ENCODE data around the gene MRPL34. TPM values are rescaled to one million over a fixed set of nuclear protein-coding genes. Genes with fewer than 3 reads are reported as not detected.
A peak's percentile ranks its signal among the peaks of the same experiment; 100 is the strongest.

Gene MRPL34
- total RNA-seq, 4 donors from 2014 or later, result 95.8 to 311 (median 149) TPM

DNA sequence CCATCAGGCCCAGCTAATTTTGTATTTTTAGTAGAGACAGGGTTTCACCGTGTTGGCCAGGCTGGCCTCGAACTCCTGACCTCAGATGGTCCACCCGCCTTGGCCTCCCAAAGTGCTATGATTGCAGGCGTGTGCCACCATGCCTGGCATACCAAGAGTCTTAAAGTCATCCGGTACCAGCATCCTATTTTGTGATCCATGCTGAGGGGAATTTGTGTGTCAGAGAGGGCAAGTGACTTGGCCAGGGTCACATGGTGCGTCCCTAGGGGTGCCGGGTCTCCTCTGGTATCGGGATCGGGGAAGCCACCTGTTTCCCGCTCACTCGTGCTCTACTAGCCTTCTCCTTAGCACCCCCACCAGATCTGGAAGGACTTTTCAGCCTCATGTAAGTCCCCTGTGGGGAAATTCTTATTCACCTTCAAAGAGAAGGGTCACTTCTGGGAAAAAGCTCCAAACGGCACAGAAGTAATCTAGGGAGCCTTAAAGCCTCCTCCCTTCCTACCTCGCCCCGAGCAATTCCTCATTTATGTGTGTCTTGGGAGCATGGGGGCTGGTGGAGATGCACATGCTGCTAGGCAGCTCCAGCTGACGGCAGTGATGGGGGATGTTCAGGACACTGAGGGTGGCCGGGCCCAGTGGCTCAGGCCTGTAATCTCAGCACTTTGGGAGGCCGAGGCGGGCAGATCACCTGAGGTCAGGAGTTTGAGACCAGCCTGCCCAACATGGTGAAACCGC lies 30.1 kb upstream of the MRPL34 start:
- intact Hi-C loops (cut with DNase I), result no loop called here

DNA sequence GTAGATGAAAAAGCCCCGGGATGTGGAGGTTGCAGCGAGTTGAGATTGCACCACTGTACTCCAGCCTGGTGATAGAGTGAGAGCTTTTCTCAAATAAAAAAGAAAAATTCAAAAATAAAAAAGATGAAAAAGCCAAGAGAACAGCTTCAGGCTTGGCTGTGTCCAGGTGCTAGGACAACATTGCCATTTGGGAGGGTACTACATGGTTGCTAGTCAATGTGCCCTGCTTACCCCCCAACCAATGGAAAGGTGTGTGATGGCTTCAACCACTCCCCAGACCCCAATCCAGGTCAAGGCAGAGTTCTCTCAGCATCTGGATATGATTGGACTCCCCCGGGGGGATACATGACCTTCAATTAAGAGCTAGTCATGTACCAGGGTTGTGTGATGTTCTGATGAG lies 26.2 kb upstream of the MRPL34 start:
- TF ChIP-seq, protein P1, sequence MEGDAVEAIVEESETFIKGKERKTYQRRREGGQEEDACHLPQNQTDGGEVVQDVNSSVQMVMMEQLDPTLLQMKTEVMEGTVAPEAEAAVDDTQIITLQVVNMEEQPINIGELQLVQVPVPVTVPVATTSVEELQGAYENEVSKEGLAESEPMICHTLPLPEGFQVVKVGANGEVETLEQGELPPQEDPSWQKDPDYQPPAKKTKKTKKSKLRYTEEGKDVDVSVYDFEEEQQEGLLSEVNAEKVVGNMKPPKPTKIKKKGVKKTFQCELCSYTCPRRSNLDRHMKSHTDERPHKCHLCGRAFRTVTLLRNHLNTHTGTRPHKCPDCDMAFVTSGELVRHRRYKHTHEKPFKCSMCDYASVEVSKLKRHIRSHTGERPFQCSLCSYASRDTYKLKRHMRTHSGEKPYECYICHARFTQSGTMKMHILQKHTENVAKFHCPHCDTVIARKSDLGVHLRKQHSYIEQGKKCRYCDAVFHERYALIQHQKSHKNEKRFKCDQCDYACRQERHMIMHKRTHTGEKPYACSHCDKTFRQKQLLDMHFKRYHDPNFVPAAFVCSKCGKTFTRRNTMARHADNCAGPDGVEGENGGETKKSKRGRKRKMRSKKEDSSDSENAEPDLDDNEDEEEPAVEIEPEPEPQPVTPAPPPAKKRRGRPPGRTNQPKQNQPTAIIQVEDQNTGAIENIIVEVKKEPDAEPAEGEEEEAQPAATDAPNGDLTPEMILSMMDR (IDR thresholded peaks at IDR 0.05), result no peak
- no peak for TF ChIP-seq POLR2A (IDR thresholded peaks at IDR 0.05)
- Histone ChIP-seq H3K36me3 (peaks cover 13 to 32% of the 10 kb centered on the region in 2 donors), H3K4me1 (peaks cover 12 to 13% of the 10 kb centered on the region in 2 donors), H3K9me3 (no peaks in the 10 kb centered on the region), H3K4me3 (replicated peaks in 1 of 3) (no peak overlapping the region), H3K27ac (no peak overlapping the region), H3K27me3 (peaks cover 9% of the 10 kb centered on the region)
- WGBS, 2 donors, result 66 to 85% methylated on average over 3 of the region's 3 CpGs
- intact Hi-C loops (cut with DNase I), result no loop called here
- DNase-seq, result no peak

More for the DNA sequence above, 30.1 kb upstream of the MRPL34 start:
- DNase-seq, result no peak
- no peak overlapping the region for H3K4me3 ChIP-seq (replicated peaks in 1 of 3)
- H3K27ac ChIP-seq, result no peak overlapping the region
- H3K4me1 ChIP-seq, result no peaks in the 10 kb centered on the region
- H3K27me3 ChIP-seq, result no peaks in the 10 kb centered on the region
- no peaks in the 10 kb centered on the region for H3K9me3 ChIP-seq
- TF ChIP-seq, protein P1 (IDR thresholded peaks at IDR 0.05), result no peak
- no peak for TF ChIP-seq POLR2A (IDR thresholded peaks at IDR 0.05)
- H3K36me3 ChIP-seq, result peaks cover 35 to 55% of the 10 kb centered on the region in 2 donors
- 92 to 94% methylated on average over 19 of the region's 19 CpGs for WGBS, 2 donors

DNA sequence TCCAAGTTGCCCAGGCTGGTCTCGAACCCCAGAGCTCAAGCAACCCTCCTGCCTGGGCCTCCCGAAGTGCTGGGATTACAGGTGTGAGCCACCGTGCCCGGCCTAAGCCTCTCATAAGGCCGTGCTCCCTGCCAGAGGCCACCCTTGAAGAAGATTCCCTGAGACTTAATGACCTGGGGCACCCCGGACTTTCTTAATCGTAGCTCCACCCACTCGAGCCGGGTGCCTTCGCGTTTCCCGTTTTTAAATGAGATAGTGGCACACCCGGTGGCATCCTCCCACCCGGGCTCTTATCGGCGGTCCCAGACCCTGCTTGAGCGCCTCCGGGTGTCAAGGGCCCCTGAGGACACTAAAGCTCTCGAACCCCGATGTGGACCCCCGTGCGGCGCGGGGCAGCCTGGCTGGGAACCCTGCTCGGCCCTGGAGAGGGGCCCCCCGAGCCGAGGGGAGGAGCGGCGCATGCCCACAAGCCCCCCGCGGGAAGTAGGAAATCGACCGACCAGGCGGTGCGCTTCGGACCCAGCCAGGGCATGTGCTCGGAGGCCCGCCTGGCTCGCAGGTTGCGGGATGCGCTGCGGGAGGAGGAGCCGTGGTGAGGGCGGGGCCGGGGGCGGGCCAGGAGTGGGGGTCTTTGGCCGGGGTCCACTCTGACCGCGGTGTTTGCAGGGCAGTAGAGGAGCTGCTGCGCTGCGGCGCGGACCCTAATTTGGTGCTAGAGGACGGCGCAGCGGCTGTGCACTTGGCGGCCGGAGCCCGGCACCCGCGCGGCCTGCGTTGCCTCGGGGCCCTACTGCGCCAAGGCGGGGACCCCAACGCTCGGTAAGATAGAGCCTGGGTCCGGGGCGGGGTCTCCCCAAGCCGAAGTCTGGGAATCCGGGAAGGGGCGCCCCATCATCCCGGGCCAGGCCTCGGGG lies 24.0 kb upstream of the MRPL34 start, which contains the start of gene ANKLE1:
ANKLE1 (plus strand) TSS at position 511 of the 914 bp plus-strand sequence; CDS start at position 531, 20 bp downstream.
- H3K4me1 ChIP-seq, result peaks cover 12 to 13% of the 10 kb centered on the region in 2 donors
- TF ChIP-seq, protein P1 (IDR thresholded peaks at IDR 0.05), result no peak
- no peak for TF ChIP-seq POLR2A (IDR thresholded peaks at IDR 0.05)
- 18 to 27% methylated on average over 18 of the region's 75 CpGs for WGBS, 2 donors
- H3K36me3 ChIP-seq, result peaks cover 0 to 11% of the 10 kb centered on the region in 2 donors
- DNase-seq, result no peak
- no peak within 1 kb of the TSS for H3K27ac ChIP-seq
- H3K4me3 ChIP-seq (replicated peaks in 1 of 3), result no peak within 1 kb of the TSS
- H3K9me3 ChIP-seq, result no peaks in the 10 kb centered on the region
- intact Hi-C loops (cut with DNase I), result loop anchor here (5.0 kb wide), 2 partner anchors 79 to 214 kb away; no protein-coding TSS in a partner anchor
- peaks cover 9% of the 10 kb centered on the region for H3K27me3 ChIP-seq

DNA sequence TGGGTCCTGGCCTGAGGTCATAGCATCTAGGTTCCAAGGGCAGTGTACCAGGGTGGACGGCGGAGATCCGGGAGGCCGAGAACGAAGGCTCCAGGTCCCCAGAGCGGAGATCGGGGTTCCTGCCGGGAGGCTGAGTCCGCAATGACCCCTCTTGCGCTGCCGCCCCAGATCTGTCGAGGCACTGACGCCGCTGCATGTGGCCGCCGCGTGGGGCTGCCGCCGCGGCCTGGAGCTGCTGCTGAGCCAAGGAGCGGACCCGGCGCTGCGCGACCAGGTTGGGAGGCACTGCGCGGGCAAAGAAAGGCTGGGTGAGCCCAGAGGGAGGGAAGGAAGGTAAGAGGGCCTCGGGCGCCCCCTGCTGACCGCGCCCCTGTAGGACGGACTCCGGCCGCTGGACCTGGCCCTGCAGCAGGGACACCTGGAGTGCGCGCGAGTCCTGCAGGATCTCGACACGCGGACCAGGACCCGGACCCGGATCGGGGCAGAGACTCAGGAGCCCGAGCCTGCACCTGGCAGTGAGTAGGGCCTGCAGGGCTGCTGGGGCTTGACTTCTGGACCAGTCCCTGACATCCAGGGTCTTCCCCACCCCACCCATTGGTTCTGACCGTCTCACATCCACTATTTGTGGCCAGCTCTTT lies 23.1 kb upstream of the MRPL34 start:
- intact Hi-C loops (cut with DNase I), result loop anchor here (5.0 kb wide), 2 partner anchors 80 to 215 kb away; no protein-coding TSS in a partner anchor
- Histone ChIP-seq H3K4me3 (replicated peaks in 1 of 3) (no peak overlapping the region), H3K4me1 (peaks cover 12 to 13% of the 10 kb centered on the region in 2 donors), H3K27ac (no peak overlapping the region), H3K27me3 (peaks cover 9% of the 10 kb centered on the region), H3K36me3 (peaks cover 0 to 2% of the 10 kb centered on the region in 2 donors), H3K9me3 (no peaks in the 10 kb centered on the region)
- TF ChIP-seq, protein P1 (IDR thresholded peaks at IDR 0.05), result peak; percentile 71 to 90 (median 88)
- TF ChIP-seq POLR2A (IDR thresholded peaks at IDR 0.05), result no peak
- WGBS, 2 donors, result 3 to 7% methylated on average over 17 to 30 of the region's 45 CpGs
- DNase-seq, result peak; percentile 83 to 84
